Measurements from ENCODE around the gene SNTB2. TPM values are rescaled to one million over a fixed set of nuclear protein-coding genes. Genes with fewer than 3 reads are reported as not detected.
A peak's percentile ranks its signal among the peaks of the same experiment; 100 is the strongest.

Gene SNTB2
- total and polyA plus RNA-seq, 7 donors = 2.7 to 19.4 (median 12.6) TPM

DNA sequence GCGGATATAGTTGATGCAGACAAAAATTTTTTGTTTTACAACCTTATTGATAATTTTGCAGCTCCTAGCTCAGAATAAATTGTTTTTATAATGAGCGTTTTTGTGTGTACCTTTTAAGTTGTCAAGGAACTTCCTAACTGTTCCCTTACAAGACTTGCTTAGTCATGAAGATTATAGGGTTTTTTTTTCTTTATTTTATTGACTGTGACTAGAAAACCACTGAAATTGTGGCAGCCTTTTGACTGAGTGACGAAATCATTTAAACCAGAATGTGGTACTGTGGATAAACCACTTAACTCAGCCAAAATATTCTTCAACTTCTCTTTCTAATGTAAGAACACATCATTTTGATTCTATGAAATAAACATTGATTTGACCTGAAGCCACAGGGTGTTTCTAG, 83.4 kb downstream of the SNTB2 start:
- ATAC-seq = no peak
- WGBS, 3 donors = 86 to 93% (median 89%) methylated on average over 3 of the region's 3 CpGs
- intact Hi-C loops (cut with DNase I) = loop anchor here in 1 of 2 donors (10.0 kb wide), 1 partner anchor 86 kb away; the partner anchor contains the start of gene SNTB2

DNA sequence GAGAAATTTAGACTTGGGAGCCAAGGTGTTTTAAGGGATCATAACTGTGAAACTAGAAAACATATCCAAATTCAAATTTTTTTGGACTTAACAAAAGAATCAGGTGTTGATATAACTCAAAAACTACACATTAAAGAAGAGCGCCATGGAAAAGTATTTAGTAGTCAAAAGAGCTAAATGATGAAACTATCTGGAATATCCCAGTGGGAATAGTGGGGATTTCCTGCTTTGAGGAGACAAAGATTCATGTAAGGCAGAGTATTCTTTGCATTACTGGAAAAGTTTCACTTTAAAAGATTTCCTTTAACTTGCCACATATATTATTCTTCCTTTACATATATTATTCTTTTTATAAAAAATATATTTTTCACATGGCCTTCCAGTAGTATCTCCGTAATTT, 83.9 kb downstream of the SNTB2 start:
- Histone ChIP-seq H3K4me3 (no peak overlapping the region), H3K9me3 (no peaks in the 10 kb centered on the region), H3K36me3 (ENCODE audit: insufficient read depth in 1 of 2, low read depth in 1 of 2) (peaks cover 3 to 5% of the 10 kb centered on the region in 2 donors), H3K4me1 (peaks cover 6% of the 10 kb centered on the region), H3K27me3 (ENCODE audit: insufficient read depth in 3 of 3, low read length in 2 of 3) (no peaks in the 10 kb centered on the region), H3K27ac (no peak overlapping the region)
- intact Hi-C loops (cut with DNase I) = loop anchor here in 1 of 2 donors (10.0 kb wide), 1 partner anchor 86 kb away; the partner anchor contains the start of gene SNTB2
- TF ChIP-seq, protein P1, sequence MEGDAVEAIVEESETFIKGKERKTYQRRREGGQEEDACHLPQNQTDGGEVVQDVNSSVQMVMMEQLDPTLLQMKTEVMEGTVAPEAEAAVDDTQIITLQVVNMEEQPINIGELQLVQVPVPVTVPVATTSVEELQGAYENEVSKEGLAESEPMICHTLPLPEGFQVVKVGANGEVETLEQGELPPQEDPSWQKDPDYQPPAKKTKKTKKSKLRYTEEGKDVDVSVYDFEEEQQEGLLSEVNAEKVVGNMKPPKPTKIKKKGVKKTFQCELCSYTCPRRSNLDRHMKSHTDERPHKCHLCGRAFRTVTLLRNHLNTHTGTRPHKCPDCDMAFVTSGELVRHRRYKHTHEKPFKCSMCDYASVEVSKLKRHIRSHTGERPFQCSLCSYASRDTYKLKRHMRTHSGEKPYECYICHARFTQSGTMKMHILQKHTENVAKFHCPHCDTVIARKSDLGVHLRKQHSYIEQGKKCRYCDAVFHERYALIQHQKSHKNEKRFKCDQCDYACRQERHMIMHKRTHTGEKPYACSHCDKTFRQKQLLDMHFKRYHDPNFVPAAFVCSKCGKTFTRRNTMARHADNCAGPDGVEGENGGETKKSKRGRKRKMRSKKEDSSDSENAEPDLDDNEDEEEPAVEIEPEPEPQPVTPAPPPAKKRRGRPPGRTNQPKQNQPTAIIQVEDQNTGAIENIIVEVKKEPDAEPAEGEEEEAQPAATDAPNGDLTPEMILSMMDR (IDR thresholded peaks at IDR 0.05) = no peak
- 78 to 85% (median 82%) methylated on average over 2 of the region's 2 CpGs for WGBS, 3 donors
- DNase-seq (no peak), ATAC-seq (no peak)

More for the DNA sequence above, 83.4 kb downstream of the SNTB2 start:
- peaks cover 3 to 5% of the 10 kb centered on the region in 2 donors for H3K36me3 ChIP-seq (ENCODE audit: insufficient read depth in 1 of 2, low read depth in 1 of 2)
- no peak overlapping the region for H3K27ac ChIP-seq
- peaks cover 4% of the 10 kb centered on the region for H3K4me1 ChIP-seq
- no peak for DNase-seq
- no peaks in the 10 kb centered on the region for H3K9me3 ChIP-seq
- TF ChIP-seq, protein P1 (IDR thresholded peaks at IDR 0.05) = no peak
- no peaks in the 10 kb centered on the region for H3K27me3 ChIP-seq (ENCODE audit: insufficient read depth in 3 of 3, low read length in 2 of 3)
- no peak overlapping the region for H3K4me3 ChIP-seq

DNA sequence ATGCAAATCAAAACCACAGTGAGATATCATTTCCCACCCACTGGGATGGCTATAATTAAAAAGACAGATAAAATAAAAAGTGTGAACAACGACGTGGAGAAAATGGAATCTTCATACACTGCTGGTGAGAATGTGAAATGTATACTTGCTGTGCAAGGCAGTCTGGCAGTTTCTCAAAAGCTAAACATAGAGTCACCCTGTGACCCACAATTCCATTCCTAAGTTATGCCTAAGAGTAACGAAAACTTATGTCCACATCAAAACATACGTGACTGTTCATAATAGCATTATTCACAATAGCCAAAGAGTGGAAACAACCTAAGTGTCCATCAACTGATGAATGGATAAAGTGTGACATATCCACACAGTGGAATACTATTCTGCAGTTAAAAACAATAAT, 86.0 kb downstream of the SNTB2 start:
- no peak for DNase-seq

DNA sequence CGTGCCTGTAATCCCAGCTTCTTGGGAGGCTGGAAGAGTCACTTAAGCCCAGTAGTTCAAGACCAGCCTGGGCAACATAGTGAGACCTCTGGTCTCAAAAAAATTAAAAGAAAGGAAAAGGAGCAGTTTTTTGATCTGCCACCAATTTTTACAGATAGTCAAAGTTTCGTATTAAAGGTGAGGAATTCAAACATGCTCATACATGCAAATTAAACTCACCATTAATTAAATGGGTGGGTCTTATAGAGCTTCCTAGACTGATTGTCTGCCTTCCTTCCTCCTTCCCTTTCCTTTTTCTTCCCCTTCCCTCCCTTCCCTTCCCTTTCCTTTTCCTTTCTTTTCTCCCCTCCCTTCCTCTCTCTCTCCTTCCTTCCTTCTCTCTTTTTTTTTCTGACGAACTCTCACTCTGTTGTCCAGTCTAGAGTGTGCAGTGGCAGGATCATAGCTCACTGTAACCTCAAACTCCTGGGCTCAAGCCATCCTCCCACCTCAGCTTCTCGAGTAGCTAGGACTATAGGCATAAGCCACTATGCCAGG, 87.8 kb downstream of the SNTB2 start:
- Histone ChIP-seq H3K27me3 (ENCODE audit: insufficient read depth in 3 of 3, low read length in 2 of 3) (no peaks in the 10 kb centered on the region), H3K36me3 (ENCODE audit: insufficient read depth in 1 of 2, low read depth in 1 of 2) (peaks cover 3 to 5% of the 10 kb centered on the region in 2 donors), H3K4me3 (no peak overlapping the region), H3K9me3 (no peaks in the 10 kb centered on the region), H3K4me1 (peaks cover 23% of the 10 kb centered on the region), H3K27ac (peak overlapping the region; percentile 14)
- TF ChIP-seq, protein P1 (IDR thresholded peaks at IDR 0.05) = no peak
- intact Hi-C loops (cut with DNase I) = loop anchor here in 1 of 2 donors (10.0 kb wide), 1 partner anchor 90 kb away; the partner anchor contains the start of gene SNTB2
- 52 to 62% (median 60%) methylated on average over 4 of the region's 4 CpGs for WGBS, 3 donors
- ATAC-seq (no peak), DNase-seq (no peak)

More for the DNA sequence above, 86.0 kb downstream of the SNTB2 start:
- 22 to 36% (median 25%) methylated on average over 4 of the region's 4 CpGs for WGBS, 3 donors
- Histone ChIP-seq H3K36me3 (ENCODE audit: insufficient read depth in 1 of 2, low read depth in 1 of 2) (peaks cover 3 to 5% of the 10 kb centered on the region in 2 donors), H3K4me3 (no peak overlapping the region), H3K4me1 (peaks cover 23% of the 10 kb centered on the region), H3K9me3 (no peaks in the 10 kb centered on the region), H3K27ac (peak overlapping the region; percentile 24), H3K27me3 (ENCODE audit: insufficient read depth in 3 of 3, low read length in 2 of 3) (no peaks in the 10 kb centered on the region)
- TF ChIP-seq, protein P1 (IDR thresholded peaks at IDR 0.05) = no peak
- peak in 3 of 4 donors; percentile 64 to 85 (median 81) for ATAC-seq
- intact Hi-C loops (cut with DNase I) = loop anchor here in 1 of 2 donors (10.0 kb wide), 1 partner anchor 88 kb away; the partner anchor contains the start of gene SNTB2

All from psoas muscle (tissue), 8 donors.